ENCODE measurements around the gene LIMD2. TPM values are rescaled to one million over a fixed set of nuclear protein-coding genes. Genes with fewer than 3 reads are reported as not detected.

Gene LIMD2
- polyA plus RNA-seq, 3 donors = 315 to 631 (median 334) TPM

GRCh38 chr17:63665527-63666214 lies 34.3 kb downstream of the LIMD2 start:
- peaks cover 53% of the 10 kb centered on the region for H4K20me1 ChIP-seq (ENCODE audit: insufficient read depth, low read length)
- H2AFZ ChIP-seq (ENCODE audit: insufficient read depth, low read depth, low read length, poor library complexity, severe bottlenecking) = no peak overlapping the region
- peak; percentile 74 to 82 (median 75) for DNase-seq
- no peaks in the 10 kb centered on the region for H3K9me3 ChIP-seq (replicated peaks in 1 of 2; ENCODE audit: control insufficient read depth in 1 of 2, insufficient read depth in 1 of 2, low read length in 2 of 2)
- peaks cover 67% of the 10 kb centered on the region for H3K79me2 ChIP-seq (ENCODE audit: insufficient read depth, low read length)
- Mint-ChIP-seq H3K27me3 (ENCODE audit: low read depth in 3 of 3) (no peaks in the 10 kb centered on the region), H3K4me1 (peaks cover 37% of the 10 kb centered on the region), H3K27ac (peak overlapping the region; percentile 88 to 98 (median 97)), H3K36me3 (peaks cover 73 to 89% of the 10 kb centered on the region in 2 donors), H3K9me3 (no peaks in the 10 kb centered on the region), H3K4me3 (peak overlapping the region; percentile 38 to 86)
- peak overlapping the region in 1 of 3 experiments; percentile 53 for H3K4me3 ChIP-seq (replicated peaks in 1 of 3; ENCODE audit: low read depth in 2 of 3, low read length in 3 of 3)
- H3K27me3 ChIP-seq (ENCODE audit: control insufficient read depth in 2 of 2, insufficient read depth in 2 of 2, low read length in 2 of 2) = no peaks in the 10 kb centered on the region
- WGBS (ENCODE audit: insufficient coverage) = 0% methylated on average over 3 of the region's 5 CpGs
- TF ChIP-seq CTCF (IDR thresholded peaks at IDR 0.05) = no peak
- intact Hi-C loops (cut with micrococcal nuclease) = loop anchor here (5.0 kb wide), 1 partner anchor 43 kb away; the partner anchor contains the start of gene MAP3K3 (in 2 of the 2)
- H3K27ac ChIP-seq (ENCODE audit: low read depth in 1 of 2, low read length in 2 of 2) = peak overlapping the region; percentile 75 to 83
- peaks cover 63 to 86% of the 10 kb centered on the region in 2 donors for H3K36me3 ChIP-seq (replicated peaks in 1 of 2; ENCODE audit: control insufficient read depth in 1 of 2, insufficient read depth in 2 of 2, low read length in 2 of 2)
- H3K4me1 ChIP-seq (ENCODE audit: control insufficient read depth in 1 of 2, insufficient read depth in 2 of 2, low read length in 2 of 2) = peaks cover 34 to 39% of the 10 kb centered on the region in 2 donors
- peak overlapping the region; percentile 64 for H3K4me2 ChIP-seq (replicated peaks; ENCODE audit: extremely low read depth, low read length, poor library complexity, severe bottlenecking)
- peak overlapping the region; percentile 15 for H3K9ac ChIP-seq (ENCODE audit: insufficient read depth, low read length, poor library complexity, severe bottlenecking)

- Histone ChIP-seq H3K4me3 (replicated peaks in 1 of 3; ENCODE audit: low read depth in 2 of 3, low read length in 3 of 3) (no peak overlapping the region), H2AFZ (ENCODE audit: insufficient read depth, low read depth, low read length, poor library complexity, severe bottlenecking) (no peak overlapping the region), H4K20me1 (ENCODE audit: insufficient read depth, low read length) (peaks cover 59% of the 10 kb centered on the region), H3K9ac (ENCODE audit: insufficient read depth, low read length, poor library complexity, severe bottlenecking) (no peak overlapping the region), H3K27ac (ENCODE audit: low read depth in 1 of 2, low read length in 2 of 2) (peak overlapping the region in 1 of 2 donors; percentile 9), H3K36me3 (replicated peaks in 1 of 2; ENCODE audit: control insufficient read depth in 1 of 2, insufficient read depth in 2 of 2, low read length in 2 of 2) (peaks cover 68 to 96% of the 10 kb centered on the region in 2 donors), H3K27me3 (ENCODE audit: control insufficient read depth in 2 of 2, insufficient read depth in 2 of 2, low read length in 2 of 2) (no peaks in the 10 kb centered on the region), H3K79me2 (ENCODE audit: insufficient read depth, low read length) (peaks cover 43% of the 10 kb centered on the region), H3K9me3 (replicated peaks in 1 of 2; ENCODE audit: control insufficient read depth in 1 of 2, insufficient read depth in 1 of 2, low read length in 2 of 2) (no peaks in the 10 kb centered on the region), H3K4me1 (ENCODE audit: control insufficient read depth in 1 of 2, insufficient read depth in 2 of 2, low read length in 2 of 2) (peaks cover 21 to 28% of the 10 kb centered on the region in 2 donors), H3K4me2 (replicated peaks; ENCODE audit: extremely low read depth, low read length, poor library complexity, severe bottlenecking) (no peak overlapping the region)
- Mint-ChIP-seq H3K4me3 (no peak overlapping the region), H3K27ac (peak overlapping the region in 4 of 7 donors; percentile 60 to 89 (median 79)), H3K9me3 (no peaks in the 10 kb centered on the region), H3K27me3 (ENCODE audit: low read depth in 3 of 3) (peaks cover 0 to 1% (median 0%) of the 10 kb centered on the region in 3 donors), H3K36me3 (peaks cover 76 to 97% of the 10 kb centered on the region in 2 donors), H3K4me1 (peaks cover 29% of the 10 kb centered on the region)
- WGBS (ENCODE audit: insufficient coverage) = 81% methylated on average over 3 of the region's 3 CpGs
- intact Hi-C loops (cut with micrococcal nuclease) = no loop called here
- TF ChIP-seq CTCF (IDR thresholded peaks at IDR 0.05) = no peak
- DNase-seq = no peak
Observed at GRCh38 chr17:63659850-63660249, 40.1 kb downstream of the LIMD2 start.
